ENCODE measurements around the gene LEPR.

The LEPR gene

DNA sequence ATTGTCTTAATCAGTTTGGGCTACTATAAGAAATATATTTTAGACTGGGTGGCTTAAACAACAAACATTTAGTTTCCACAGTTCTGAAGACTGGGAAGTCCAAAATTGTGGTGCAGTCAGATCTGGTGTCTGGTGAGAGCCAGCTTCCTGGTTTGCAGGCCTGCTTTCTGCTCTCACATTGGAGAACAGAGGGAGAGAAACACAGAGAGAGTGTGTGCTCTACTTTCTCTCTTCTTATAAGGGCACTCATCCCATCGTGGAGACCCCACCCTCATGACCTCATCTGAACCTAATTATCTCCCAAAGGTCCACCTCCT, 4.1 kb downstream of the LEPR start:
- H3K27ac ChIP-seq (ENCODE audit: low read length): no peak overlapping the region
- H3K4me1 ChIP-seq (ENCODE audit: control insufficient read depth, insufficient read depth, low read length): peaks cover 13% of the 10 kb centered on the region
- H3K27me3 ChIP-seq (ENCODE audit: control insufficient read depth in 1 of 2, insufficient read depth in 2 of 2, low read length in 2 of 2): no peaks in the 10 kb centered on the region
- H3K9ac ChIP-seq (ENCODE audit: low read length in 2 of 2): no peak overlapping the region
- H3K9me3 ChIP-seq (ENCODE audit: control insufficient read depth in 2 of 2, low read length in 2 of 2): no peaks in the 10 kb centered on the region
- H3K36me3 ChIP-seq (ENCODE audit: control insufficient read depth in 2 of 2, insufficient read depth in 2 of 2, low read length in 2 of 2): peaks cover 20 to 24% of the 10 kb centered on the region in 2 donors
- no peak overlapping the region for H3K4me3 ChIP-seq (ENCODE audit: low read length in 2 of 2)

DNA sequence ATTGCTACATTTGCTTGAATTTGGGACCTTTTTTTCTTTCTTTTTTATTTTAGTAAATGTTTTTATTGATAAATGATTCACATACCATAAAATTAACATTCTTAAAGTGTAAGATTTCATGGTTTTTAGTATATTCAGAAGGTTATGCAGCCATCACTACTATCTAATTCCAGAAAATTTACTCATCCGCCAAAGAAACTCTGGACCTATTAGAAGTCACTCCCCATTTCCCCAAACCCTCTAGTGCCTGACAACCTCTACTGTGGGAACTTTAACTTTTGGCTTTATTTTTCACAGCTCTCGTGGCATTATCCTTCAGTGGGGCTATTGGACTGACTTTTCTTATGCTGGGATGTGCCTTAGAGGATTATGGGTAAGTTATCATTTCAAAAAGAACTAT, 4.5 kb downstream of the LEPR start:
- Histone ChIP-seq H3K9ac (ENCODE audit: low read length in 2 of 2) (no peak overlapping the region), H3K27me3 (ENCODE audit: control insufficient read depth in 1 of 2, insufficient read depth in 2 of 2, low read length in 2 of 2) (no peaks in the 10 kb centered on the region), H3K4me3 (ENCODE audit: low read length in 2 of 2) (no peak overlapping the region), H3K36me3 (ENCODE audit: control insufficient read depth in 2 of 2, insufficient read depth in 2 of 2, low read length in 2 of 2) (peaks cover 20 to 27% of the 10 kb centered on the region in 2 donors), H3K27ac (ENCODE audit: low read length) (no peak overlapping the region), H3K9me3 (ENCODE audit: control insufficient read depth in 2 of 2, low read length in 2 of 2) (no peaks in the 10 kb centered on the region), H3K4me1 (ENCODE audit: control insufficient read depth, insufficient read depth, low read length) (peaks cover 13% of the 10 kb centered on the region)

GRCh38 chr1:65425697-65426096, 5.2 kb downstream of the LEPR start:
- H3K9ac ChIP-seq (ENCODE audit: low read length in 2 of 2): no peak overlapping the region
- H3K9me3 ChIP-seq (ENCODE audit: control insufficient read depth in 2 of 2, low read length in 2 of 2): no peaks in the 10 kb centered on the region
- no peaks in the 10 kb centered on the region for H3K27me3 ChIP-seq (ENCODE audit: control insufficient read depth in 1 of 2, insufficient read depth in 2 of 2, low read length in 2 of 2)
- peaks cover 21 to 29% of the 10 kb centered on the region in 2 donors for H3K36me3 ChIP-seq (ENCODE audit: control insufficient read depth in 2 of 2, insufficient read depth in 2 of 2, low read length in 2 of 2)
- no peak overlapping the region for H3K27ac ChIP-seq (ENCODE audit: low read length)
- H3K4me1 ChIP-seq (ENCODE audit: control insufficient read depth, insufficient read depth, low read length): peaks cover 13% of the 10 kb centered on the region
- no peak overlapping the region for H3K4me3 ChIP-seq (ENCODE audit: low read length in 2 of 2)

DNA sequence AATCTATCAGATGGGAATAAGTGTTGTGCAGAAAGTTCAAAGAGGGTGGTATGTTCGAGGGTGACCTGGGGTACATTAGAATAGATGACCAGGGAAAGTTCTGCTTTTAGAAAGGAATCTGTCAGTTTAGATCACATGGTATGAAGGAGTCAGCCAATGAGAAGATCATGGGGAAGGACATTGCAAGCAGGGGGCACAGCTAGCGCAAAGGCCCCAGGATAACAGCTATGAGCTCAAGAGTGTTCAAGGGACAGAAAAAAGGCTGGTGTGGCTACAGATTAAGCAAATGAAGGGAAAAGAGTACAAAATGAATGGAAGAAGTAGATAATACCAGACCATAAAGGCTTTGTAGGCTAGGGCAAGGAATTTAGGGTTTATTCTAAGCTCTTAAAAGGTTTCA, 8.6 kb downstream of the LEPR start:
- Histone ChIP-seq H3K4me3 (ENCODE audit: low read length in 2 of 2) (no peak overlapping the region), H3K27me3 (ENCODE audit: control insufficient read depth in 1 of 2, insufficient read depth in 2 of 2, low read length in 2 of 2) (no peaks in the 10 kb centered on the region), H3K9me3 (ENCODE audit: control insufficient read depth in 2 of 2, low read length in 2 of 2) (no peaks in the 10 kb centered on the region), H3K27ac (ENCODE audit: low read length) (no peak overlapping the region), H3K4me1 (ENCODE audit: control insufficient read depth, insufficient read depth, low read length) (no peaks in the 10 kb centered on the region), H3K36me3 (ENCODE audit: control insufficient read depth in 2 of 2, insufficient read depth in 2 of 2, low read length in 2 of 2) (peaks cover 27 to 33% of the 10 kb centered on the region in 2 donors), H3K9ac (ENCODE audit: low read length in 2 of 2) (no peak overlapping the region)

GRCh38 chr1:65429806-65430205, 9.3 kb downstream of the LEPR start:
- Histone ChIP-seq H3K27me3 (ENCODE audit: control insufficient read depth in 1 of 2, insufficient read depth in 2 of 2, low read length in 2 of 2) (no peaks in the 10 kb centered on the region), H3K4me3 (ENCODE audit: low read length in 2 of 2) (no peak overlapping the region), H3K4me1 (ENCODE audit: control insufficient read depth, insufficient read depth, low read length) (no peaks in the 10 kb centered on the region), H3K36me3 (ENCODE audit: control insufficient read depth in 2 of 2, insufficient read depth in 2 of 2, low read length in 2 of 2) (peaks cover 28 to 33% of the 10 kb centered on the region in 2 donors), H3K9ac (ENCODE audit: low read length in 2 of 2) (no peak overlapping the region), H3K9me3 (ENCODE audit: control insufficient read depth in 2 of 2, low read length in 2 of 2) (no peaks in the 10 kb centered on the region), H3K27ac (ENCODE audit: low read length) (no peak overlapping the region)

DNA sequence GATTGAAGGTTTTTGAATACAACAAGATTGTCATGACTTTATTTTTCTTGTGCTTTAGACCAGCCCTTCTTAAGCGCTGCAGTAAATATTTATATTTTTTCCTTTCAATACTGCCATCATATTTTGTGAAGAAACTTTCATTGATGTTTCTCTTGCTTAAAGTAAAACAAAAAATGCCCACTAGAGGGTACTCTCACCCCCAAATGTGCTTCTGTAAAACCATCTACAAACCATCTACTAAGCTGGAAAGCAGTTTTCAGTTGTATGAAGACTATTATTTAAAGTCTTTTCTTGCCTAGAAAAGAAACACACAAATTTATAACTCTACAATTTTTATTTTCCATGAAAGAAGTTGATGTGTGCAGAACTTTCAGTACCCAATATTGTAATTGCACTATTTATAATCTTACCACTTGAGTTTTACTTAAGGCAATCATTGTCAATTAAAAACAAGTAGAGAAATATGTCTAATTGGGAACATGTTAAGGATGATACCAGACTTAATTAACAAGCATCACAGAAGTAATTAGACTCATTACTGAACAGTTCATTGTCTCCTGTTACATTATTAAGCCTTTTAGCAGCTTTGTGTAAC, 10.7 kb downstream of the LEPR start:
- peaks cover 21 to 24% of the 10 kb centered on the region in 2 donors for H3K36me3 ChIP-seq (ENCODE audit: control insufficient read depth in 2 of 2, insufficient read depth in 2 of 2, low read length in 2 of 2)
- no peaks in the 10 kb centered on the region for H3K9me3 ChIP-seq (ENCODE audit: control insufficient read depth in 2 of 2, low read length in 2 of 2)
- no peak overlapping the region for H3K9ac ChIP-seq (ENCODE audit: low read length in 2 of 2)
- no peaks in the 10 kb centered on the region for H3K27me3 ChIP-seq (ENCODE audit: control insufficient read depth in 1 of 2, insufficient read depth in 2 of 2, low read length in 2 of 2)
- no peak overlapping the region for H3K27ac ChIP-seq (ENCODE audit: low read length)
- H3K4me3 ChIP-seq (ENCODE audit: low read length in 2 of 2): no peak overlapping the region
- H3K4me1 ChIP-seq (ENCODE audit: control insufficient read depth, insufficient read depth, low read length): no peaks in the 10 kb centered on the region

DNA sequence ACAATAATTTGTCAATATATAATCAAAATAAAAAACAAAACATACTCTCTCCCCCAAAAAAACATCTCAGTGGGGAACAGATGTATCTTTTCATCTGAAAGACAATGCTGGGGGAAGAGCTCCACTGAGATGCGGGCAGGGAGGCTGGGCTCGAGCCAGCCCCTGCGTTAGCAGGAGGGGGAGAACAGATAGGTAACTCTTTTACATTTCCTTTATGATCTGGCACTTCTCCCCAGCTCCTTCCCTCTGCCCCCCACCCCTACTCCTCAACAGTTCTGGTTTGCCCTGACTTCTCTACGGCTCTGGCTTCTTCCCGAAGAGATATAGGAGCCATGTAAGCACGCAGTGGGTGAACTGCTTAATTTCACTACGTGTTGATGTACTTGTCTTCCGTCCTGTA, 12.4 kb downstream of the LEPR start:
- Histone ChIP-seq H3K36me3 (ENCODE audit: control insufficient read depth in 2 of 2, insufficient read depth in 2 of 2, low read length in 2 of 2) (peaks cover 14 to 17% of the 10 kb centered on the region in 2 donors), H3K9ac (ENCODE audit: low read length in 2 of 2) (no peak overlapping the region), H3K27me3 (ENCODE audit: control insufficient read depth in 1 of 2, insufficient read depth in 2 of 2, low read length in 2 of 2) (no peaks in the 10 kb centered on the region), H3K4me1 (ENCODE audit: control insufficient read depth, insufficient read depth, low read length) (no peaks in the 10 kb centered on the region), H3K4me3 (ENCODE audit: low read length in 2 of 2) (no peak overlapping the region), H3K9me3 (ENCODE audit: control insufficient read depth in 2 of 2, low read length in 2 of 2) (no peaks in the 10 kb centered on the region), H3K27ac (ENCODE audit: low read length) (no peak overlapping the region)

- Histone ChIP-seq H3K9me3 (ENCODE audit: control insufficient read depth in 2 of 2, low read length in 2 of 2) (no peaks in the 10 kb centered on the region), H3K27me3 (ENCODE audit: control insufficient read depth in 1 of 2, insufficient read depth in 2 of 2, low read length in 2 of 2) (no peaks in the 10 kb centered on the region), H3K4me1 (ENCODE audit: control insufficient read depth, insufficient read depth, low read length) (no peaks in the 10 kb centered on the region), H3K27ac (ENCODE audit: low read length) (no peak overlapping the region), H3K36me3 (ENCODE audit: control insufficient read depth in 2 of 2, insufficient read depth in 2 of 2, low read length in 2 of 2) (peaks cover 11 to 12% of the 10 kb centered on the region in 2 donors), H3K9ac (ENCODE audit: low read length in 2 of 2) (no peak overlapping the region), H3K4me3 (ENCODE audit: low read length in 2 of 2) (no peak overlapping the region)
These were observed 13.8 kb downstream of the LEPR start for GRCh38 chr1:65434255-65434654.

GRCh38 chr1:65434760-65435159, 14.3 kb downstream of the LEPR start:
- H3K4me1 ChIP-seq (ENCODE audit: control insufficient read depth, insufficient read depth, low read length): no peaks in the 10 kb centered on the region
- H3K9me3 ChIP-seq (ENCODE audit: control insufficient read depth in 2 of 2, low read length in 2 of 2): no peaks in the 10 kb centered on the region
- H3K4me3 ChIP-seq (ENCODE audit: low read length in 2 of 2): no peak overlapping the region
- H3K9ac ChIP-seq (ENCODE audit: low read length in 2 of 2): no peak overlapping the region
- H3K36me3 ChIP-seq (ENCODE audit: control insufficient read depth in 2 of 2, insufficient read depth in 2 of 2, low read length in 2 of 2): peaks cover 9 to 12% of the 10 kb centered on the region in 2 donors
- no peak overlapping the region for H3K27ac ChIP-seq (ENCODE audit: low read length)
- H3K27me3 ChIP-seq (ENCODE audit: control insufficient read depth in 1 of 2, insufficient read depth in 2 of 2, low read length in 2 of 2): no peaks in the 10 kb centered on the region

GRCh38 chr1:65435987-65436386, 15.5 kb downstream of the LEPR start:
- peaks cover 5 to 10% of the 10 kb centered on the region in 2 donors for H3K36me3 ChIP-seq (ENCODE audit: control insufficient read depth in 2 of 2, insufficient read depth in 2 of 2, low read length in 2 of 2)
- H3K27ac ChIP-seq (ENCODE audit: low read length): no peak overlapping the region
- no peak overlapping the region for H3K9ac ChIP-seq (ENCODE audit: low read length in 2 of 2)
- no peaks in the 10 kb centered on the region for H3K4me1 ChIP-seq (ENCODE audit: control insufficient read depth, insufficient read depth, low read length)
- no peaks in the 10 kb centered on the region for H3K27me3 ChIP-seq (ENCODE audit: control insufficient read depth in 1 of 2, insufficient read depth in 2 of 2, low read length in 2 of 2)
- H3K9me3 ChIP-seq (ENCODE audit: control insufficient read depth in 2 of 2, low read length in 2 of 2): no peaks in the 10 kb centered on the region
- H3K4me3 ChIP-seq (ENCODE audit: low read length in 2 of 2): no peak overlapping the region

DNA sequence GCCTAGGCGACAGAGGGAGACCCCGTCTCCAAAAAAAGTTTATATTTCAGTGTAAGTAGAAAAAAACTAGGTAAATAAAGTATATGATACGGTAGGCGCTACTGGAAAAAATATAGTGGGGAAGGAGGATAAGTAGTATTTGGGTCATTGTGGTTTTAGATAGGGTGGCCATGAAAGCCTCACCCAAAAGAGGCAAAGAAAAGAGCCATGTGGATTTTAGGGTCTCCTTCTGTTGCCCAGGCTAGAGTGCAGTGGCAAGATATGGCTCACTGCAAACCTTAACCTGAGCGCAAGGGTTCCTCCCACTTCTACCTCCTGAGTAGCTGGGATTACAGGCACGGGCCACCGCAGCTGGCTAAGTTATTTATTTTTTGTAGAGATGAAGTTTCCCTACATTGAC, 17.1 kb downstream of the LEPR start:
- Histone ChIP-seq H3K4me1 (ENCODE audit: control insufficient read depth, insufficient read depth, low read length) (no peaks in the 10 kb centered on the region), H3K4me3 (ENCODE audit: low read length in 2 of 2) (no peak overlapping the region), H3K27ac (ENCODE audit: low read length) (no peak overlapping the region), H3K27me3 (ENCODE audit: control insufficient read depth in 1 of 2, insufficient read depth in 2 of 2, low read length in 2 of 2) (no peaks in the 10 kb centered on the region), H3K9ac (ENCODE audit: low read length in 2 of 2) (no peak overlapping the region), H3K9me3 (ENCODE audit: control insufficient read depth in 2 of 2, low read length in 2 of 2) (no peaks in the 10 kb centered on the region), H3K36me3 (ENCODE audit: control insufficient read depth in 2 of 2, insufficient read depth in 2 of 2, low read length in 2 of 2) (peaks cover 5 to 6% of the 10 kb centered on the region in 2 donors)

Measured in stomach smooth muscle (tissue), 2 donors.